NCI-H226 (cell line): ENCODE data around the gene RPL39L.
"Not testable (repeated sequence)": the region's sequence is repeated elsewhere in the genome, so short reads cannot be mapped to it uniquely, and the experiment has no call there.

ENCODE experiments used
- DNase-seq: peaks from one replicate; pipeline ENCODE4 v3.0.0-alpha.2; 2015

The RPL39L gene

DNA sequence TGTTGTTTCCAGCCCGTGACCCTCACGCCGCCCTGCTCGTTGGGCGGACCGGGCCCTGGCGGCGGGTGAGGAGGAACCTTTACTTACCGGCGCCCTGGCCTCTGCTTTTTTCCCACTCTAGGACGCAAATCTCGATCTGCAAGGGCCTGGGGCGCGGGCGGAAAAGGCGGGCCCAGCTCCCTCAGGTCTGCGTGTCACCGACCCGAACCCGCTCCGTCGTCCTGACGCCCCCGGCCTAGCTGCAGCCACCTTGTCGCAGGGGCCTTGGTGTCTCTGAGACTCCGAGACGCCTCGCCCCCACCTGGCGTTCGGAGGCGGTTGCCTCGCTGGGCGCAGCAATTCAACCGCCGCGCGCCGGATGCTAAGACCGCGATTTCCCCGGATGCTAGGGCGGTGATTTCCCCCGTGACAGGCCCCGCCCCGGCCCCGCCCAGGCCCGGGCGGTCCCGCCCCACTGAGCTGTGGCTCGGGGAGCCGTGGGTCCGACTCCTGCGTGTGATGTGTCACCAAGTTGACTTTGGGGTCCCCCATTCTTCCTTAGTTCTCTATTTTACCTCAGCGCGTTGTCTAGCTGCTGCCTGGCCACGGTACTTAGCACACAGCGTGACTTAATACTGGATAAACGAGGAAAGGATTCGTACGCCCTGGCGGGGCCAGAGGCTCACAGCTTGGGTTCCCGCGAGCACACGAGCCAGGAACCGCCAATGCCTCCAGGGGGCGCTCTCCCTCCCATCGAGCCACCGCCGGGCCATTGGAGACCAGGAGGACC lies at the start of gene RPL39L:
Gene RPL39L (minus strand): TSS at position 371 of the 769 bp plus-strand sequence. CDS start 18,196 bp downstream, outside the sequence.
- peak; percentile 81 for DNase-seq

- no peak for DNase-seq
Observed at GRCh38 chr3:187188931-187189330, 49.6 kb upstream of the RPL39L start.

- DNase-seq = peak; percentile 97
Observed at GRCh38 chr3:187186801-187187421, 47.6 kb upstream of the RPL39L start.

DNA sequence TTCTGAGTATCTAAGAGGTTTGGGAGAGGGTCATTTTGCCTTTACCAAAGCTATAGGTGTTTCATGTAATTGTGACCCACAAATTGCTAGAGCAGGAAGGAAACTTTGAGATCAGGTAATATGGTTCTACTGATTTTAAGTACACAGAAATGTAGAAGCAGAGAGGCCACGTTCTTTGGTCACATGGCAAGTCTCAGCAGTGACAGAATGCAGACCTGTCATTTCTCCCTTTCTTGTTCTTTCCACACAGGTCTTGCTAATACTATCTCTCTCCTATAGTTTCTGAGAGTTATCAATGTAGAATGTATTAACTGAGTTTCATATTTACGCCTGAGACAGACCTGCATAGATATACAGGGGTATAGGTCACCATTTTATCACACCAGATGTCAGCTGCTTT lies 47.1 kb upstream of the RPL39L start:
- DNase-seq = no peak

GRCh38 chr3:187185759-187186158 lies 46.5 kb upstream of the RPL39L start:
- DNase-seq = no peak

- no peak for DNase-seq
Observed at GRCh38 chr3:187183903-187184302, 44.6 kb upstream of the RPL39L start.

GRCh38 chr3:187183210-187183862 lies 44.0 kb upstream of the RPL39L start:
- no peak for DNase-seq

DNA sequence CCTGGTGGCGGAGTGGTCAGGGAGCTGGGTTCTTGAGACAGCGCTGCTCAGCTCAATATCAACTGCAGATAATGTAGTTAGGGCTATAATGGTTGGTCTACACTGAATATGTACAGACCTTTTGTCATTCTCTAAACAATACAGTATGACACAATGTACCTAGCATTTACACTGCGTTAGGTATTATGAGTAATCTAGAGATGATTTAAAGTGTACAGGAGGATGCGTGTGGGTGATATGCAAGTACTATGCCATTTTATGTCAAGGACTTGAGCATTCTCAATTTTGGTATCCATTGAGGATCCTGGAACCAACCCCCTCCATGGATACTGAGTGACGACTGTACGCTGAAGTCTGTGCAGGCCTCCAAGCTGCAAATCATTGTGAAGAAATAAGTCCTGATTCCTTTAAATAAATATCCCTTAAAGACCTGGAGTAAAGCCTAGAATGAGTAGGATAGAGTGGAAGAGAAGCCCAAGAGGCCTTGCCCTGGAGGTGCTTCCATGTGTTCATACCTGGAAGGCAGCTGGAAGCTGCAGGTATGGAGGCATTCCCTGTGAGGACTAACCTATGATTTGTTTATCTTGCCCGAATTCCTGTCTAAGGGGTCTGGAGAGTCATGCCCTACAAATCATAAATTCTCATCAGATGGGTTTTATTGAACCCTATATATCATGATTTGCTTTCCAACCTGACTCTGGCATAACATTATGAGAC lies 42.3 kb upstream of the RPL39L start:
- no peak for DNase-seq

GRCh38 chr3:187172929-187173328 lies 33.6 kb upstream of the RPL39L start:
- no peak for DNase-seq

DNA sequence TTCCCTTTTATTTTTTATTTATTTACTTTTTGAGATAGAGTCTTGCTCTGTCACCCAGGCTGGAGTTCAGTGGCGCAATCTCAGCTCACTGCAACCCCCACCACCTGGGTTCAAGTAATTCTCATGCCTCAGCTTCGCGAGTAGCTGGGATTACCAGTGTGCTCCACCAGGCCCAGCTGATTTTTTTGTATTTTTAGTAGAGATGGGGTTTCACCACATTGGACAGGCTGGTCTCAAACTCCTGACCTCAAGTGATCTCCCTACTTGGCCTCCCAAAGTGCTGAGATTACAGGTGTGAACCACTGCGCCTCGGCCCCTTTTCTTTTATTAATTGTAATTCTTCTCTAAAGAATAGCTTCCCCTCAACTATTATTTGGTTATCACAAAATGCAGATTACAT lies 31.6 kb upstream of the RPL39L start:
- DNase-seq = not testable (repeated sequence)

GRCh38 chr3:187169231-187169960 lies 30.1 kb upstream of the RPL39L start:
- DNase-seq = peak; percentile 16

GRCh38 chr3:187167777-187168176 lies 28.5 kb upstream of the RPL39L start:
- DNase-seq = no peak

- DNase-seq = no peak
Observed at GRCh38 chr3:187166750-187167149, 27.5 kb upstream of the RPL39L start.

DNA sequence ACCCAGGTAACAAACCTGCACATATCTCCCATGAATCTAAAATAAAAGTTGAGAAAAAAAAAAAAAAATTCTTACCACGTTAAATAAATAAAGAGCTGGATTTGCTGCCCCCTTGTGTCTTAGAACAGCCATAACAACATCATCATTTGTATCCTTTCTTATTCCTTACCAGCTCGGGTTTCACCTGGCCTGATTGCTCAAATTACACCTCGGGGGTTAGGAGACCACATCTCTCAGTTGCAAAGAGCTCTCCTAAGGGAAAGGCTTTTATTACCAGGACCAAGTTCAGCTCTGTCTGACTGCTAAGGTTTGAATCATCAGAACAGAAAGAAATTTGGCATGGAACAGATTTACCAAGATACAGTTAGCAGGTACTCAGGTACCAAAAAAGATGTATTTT lies 25.8 kb upstream of the RPL39L start:
- peak; percentile 29 for DNase-seq

DNA sequence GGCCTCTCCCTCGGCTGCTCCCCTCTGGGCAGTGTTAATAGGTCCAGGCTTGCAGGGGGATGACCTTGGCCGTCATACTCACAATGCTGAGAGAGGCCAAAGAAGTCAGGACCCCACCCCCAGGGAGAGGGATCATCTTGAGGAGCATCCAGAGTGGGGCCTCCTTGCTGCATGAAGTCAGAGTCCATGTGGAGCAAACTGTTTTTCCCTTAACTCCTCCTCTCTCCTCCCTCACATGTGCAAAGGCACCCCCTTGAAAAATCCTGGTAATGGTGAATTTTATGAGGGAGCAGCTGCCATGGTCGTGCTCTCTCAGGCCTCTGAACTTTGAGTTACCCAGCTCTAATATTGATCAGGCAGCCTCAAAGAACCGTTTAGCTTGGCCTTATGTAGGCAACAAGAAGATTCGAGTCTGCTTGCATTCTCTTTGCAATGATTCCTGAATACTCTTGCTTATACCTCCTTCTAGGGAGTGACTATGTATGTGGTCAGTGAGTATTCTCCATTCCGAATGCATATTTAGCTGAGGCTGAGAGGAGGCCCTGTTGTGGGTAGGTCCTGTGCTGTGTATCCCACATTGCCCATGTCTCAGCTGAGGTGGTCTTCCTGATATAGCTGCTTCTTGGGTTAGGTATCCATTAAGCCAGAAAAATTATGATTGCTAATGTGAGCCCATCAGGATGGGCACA lies 23.1 kb upstream of the RPL39L start:
- DNase-seq = no peak

DNA sequence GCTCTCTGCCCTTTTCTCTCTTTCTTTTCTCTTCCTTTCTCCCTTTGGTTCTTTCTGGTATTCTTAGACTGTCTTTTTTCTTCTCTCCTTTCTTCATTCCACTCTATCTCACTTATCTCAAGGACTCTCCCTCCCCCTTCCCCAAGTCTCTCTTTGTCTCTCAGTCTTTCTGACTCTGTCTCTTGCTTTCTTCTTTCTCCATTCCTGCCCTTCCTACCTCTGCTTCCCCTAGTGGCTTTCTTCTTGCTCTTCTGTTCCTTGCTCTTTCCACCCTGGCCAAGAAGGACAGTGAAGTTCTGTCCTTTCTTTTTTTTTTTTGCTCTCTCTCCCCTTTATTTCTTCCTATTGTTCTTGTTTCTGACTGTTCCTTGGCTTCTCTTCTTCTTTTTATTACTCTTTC lies 22.3 kb upstream of the RPL39L start:
- no peak for DNase-seq

DNA sequence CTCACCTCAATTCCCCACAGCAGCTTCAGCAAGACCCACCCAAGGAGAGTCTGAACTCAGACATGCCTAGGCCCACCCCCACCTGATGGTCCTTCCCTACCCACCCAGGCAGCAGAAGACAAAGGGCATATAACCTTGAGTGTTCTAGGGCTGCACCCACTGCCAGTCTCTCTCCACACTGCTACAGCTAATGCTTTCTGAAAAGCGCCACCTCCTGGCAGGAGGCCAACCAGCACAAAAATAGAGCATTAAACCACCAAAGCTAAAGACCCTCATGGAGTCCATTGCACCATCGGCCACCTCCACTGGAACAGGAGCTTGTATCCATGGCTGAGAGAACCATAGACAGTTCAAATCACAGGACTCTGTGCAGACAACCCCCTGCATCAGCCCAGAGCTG lies 11.3 kb upstream of the RPL39L start:
- DNase-seq = no peak

DNA sequence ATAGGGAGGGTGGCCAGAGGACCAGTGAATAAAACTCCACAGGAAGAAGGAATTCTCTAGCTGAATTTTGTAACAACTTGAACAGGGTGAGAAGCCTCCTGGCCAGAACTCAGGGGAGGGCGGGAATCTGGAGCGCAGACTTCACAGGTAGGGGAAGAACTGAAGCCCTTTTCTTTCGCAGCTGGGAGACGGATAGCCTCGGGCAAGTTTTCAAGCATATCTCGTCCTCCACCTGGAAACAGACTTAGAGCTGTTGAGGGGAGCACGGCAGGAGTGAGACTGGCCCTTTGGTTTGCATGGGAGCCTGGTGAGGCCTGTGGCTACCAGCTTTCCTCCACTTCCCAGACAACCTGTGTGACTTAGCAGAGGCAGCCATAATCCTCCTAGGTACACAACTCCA lies 10.9 kb upstream of the RPL39L start:
- no peak for DNase-seq

DNA sequence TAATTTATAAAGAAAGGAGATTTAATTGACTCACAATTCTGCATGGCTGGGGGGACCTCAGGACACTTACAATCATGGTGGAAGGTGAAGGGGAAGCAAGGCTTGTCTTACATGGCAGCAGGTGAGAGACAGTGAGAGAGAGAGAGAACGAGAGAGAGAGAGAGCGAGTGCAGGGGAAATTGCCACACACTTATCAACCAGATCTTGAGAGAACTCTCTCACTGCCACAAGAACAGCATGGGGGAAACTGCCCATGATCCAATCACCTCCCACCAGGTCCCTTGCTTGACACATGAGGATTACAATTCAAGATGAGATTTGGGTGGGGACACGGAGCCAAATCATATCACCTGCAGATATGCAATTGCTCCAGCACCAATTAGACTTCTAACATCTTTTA lies 7.1 kb upstream of the RPL39L start:
- DNase-seq = no peak

GRCh38 chr3:187145149-187145895 lies 6.0 kb upstream of the RPL39L start:
- DNase-seq = no peak

DNA sequence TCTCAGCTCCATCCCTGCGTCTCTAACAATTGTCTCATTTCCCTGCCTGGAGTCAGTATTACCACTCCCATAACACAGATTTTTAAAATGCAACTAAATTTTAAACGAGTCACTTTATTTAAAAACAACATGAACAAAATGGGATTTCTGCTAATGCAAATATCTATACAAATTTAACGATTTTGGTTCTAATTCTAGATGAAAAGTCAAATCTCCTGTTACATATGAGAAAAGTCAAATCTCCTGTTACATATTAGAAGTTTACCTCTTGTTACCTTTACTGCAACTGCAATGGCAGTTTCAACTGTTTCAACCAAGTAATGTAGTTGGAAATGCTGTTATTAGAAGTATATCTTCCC lies 578 bp upstream of the RPL39L start:
- no peak for DNase-seq
